ENCODE measurements around the gene GPALPP1. TPM values are rescaled to one million over a fixed set of nuclear protein-coding genes. Genes with fewer than 3 reads are reported as not detected.

Gene GPALPP1
- total RNA-seq, 2 donors from 2014 or later = 9.0 to 14.6 TPM

DNA sequence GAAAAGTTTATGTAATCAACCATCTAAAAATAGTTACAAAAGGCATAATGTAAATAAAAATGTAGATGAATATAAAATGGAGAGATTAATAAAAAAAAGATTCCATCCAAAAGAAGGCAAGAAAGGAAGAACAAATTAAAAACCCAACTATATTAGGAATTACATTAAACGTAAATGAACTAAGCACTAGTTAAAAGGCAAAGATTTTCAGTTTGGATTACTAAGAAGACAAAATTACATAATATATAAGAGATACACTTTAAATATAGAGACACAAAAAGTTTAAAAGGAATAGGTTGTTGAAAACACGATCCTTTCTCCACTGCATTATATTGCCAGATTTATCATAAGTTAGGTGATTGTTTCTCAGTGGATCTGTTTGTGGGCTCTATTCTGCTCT, 27.3 kb upstream of the GPALPP1 start:
- Histone ChIP-seq H3K27ac (no peak overlapping the region), H3K4me1 (no peaks in the 10 kb centered on the region), H3K36me3 (peaks cover 41% of the 10 kb centered on the region), H3K27me3 (no peaks in the 10 kb centered on the region), H3K4me3 (no peak overlapping the region), H3K9me3 (peaks cover 0 to 18% of the 10 kb centered on the region in 2 donors)
- TF ChIP-seq, protein P1, sequence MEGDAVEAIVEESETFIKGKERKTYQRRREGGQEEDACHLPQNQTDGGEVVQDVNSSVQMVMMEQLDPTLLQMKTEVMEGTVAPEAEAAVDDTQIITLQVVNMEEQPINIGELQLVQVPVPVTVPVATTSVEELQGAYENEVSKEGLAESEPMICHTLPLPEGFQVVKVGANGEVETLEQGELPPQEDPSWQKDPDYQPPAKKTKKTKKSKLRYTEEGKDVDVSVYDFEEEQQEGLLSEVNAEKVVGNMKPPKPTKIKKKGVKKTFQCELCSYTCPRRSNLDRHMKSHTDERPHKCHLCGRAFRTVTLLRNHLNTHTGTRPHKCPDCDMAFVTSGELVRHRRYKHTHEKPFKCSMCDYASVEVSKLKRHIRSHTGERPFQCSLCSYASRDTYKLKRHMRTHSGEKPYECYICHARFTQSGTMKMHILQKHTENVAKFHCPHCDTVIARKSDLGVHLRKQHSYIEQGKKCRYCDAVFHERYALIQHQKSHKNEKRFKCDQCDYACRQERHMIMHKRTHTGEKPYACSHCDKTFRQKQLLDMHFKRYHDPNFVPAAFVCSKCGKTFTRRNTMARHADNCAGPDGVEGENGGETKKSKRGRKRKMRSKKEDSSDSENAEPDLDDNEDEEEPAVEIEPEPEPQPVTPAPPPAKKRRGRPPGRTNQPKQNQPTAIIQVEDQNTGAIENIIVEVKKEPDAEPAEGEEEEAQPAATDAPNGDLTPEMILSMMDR (IDR thresholded peaks at IDR 0.05) = no peak
- DNase-seq (ENCODE audit: low spot score) = no peak

DNA sequence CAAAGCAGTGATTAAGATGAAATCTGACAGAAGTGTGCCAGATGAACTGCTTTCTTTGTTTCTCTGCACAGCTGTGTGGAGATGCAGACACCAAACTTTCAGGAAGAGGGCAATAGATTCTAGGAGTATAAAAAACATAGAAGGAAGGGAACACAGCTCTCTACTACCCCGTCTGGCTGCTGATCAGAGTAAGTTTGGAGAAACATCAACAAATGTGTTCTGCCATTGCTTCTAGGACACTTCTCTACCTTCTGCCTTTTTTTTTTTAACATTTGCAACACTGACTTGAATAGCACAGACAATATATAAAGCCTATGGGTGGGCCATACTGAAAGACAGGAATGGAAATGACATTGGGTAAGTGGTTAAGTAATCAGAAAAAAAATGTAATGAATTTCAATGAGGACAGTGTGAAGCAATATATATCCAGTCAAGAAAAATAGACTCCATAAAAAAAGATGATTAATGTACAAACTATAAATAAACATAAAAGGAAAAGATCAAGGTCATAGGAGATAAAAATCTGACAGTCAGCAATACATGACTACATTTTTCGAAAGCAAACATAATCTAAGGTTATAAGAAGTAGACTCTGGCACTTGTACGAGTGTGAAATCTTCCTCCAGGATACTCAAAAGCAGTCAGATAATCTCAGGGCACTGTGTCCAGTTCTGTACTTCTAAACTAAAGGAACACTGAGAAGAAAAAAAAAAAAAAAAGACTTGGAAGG, 21.5 kb upstream of the GPALPP1 start:
- Histone ChIP-seq H3K4me1 (peaks cover 0 to 18% of the 10 kb centered on the region in 2 donors), H3K9me3 (peaks cover 0 to 2% of the 10 kb centered on the region in 2 donors), H3K27me3 (no peaks in the 10 kb centered on the region), H3K27ac (peak overlapping the region in 1 of 2 donors; percentile 56), H3K36me3 (peaks cover 17% of the 10 kb centered on the region), H3K4me3 (no peak overlapping the region)
- no peak for DNase-seq (ENCODE audit: low spot score)
- TF ChIP-seq, protein P1 (IDR thresholded peaks at IDR 0.05) = peak in 1 of 2 donors; percentile 28

DNA sequence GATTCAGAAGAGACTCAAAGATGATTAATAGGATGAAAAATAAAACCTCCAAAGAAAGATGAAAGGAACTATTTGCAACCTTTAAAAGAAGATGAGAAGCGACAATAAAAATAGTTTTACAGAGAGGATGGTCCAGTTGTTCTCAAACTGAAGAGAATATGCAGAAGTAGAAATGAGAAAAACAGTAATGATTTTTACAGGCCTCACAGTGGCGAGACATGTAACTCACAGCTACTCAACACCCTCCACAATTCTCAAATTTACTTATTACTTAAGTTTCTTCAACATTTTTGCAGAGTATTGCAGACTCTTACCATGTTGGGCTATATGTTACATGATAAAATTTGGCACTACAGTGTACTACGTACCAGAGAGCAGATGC, 20.9 kb upstream of the GPALPP1 start:
- H3K36me3 ChIP-seq = peaks cover 17% of the 10 kb centered on the region
- H3K4me3 ChIP-seq = no peak overlapping the region
- no peaks in the 10 kb centered on the region for H3K9me3 ChIP-seq
- peaks cover 0 to 18% of the 10 kb centered on the region in 2 donors for H3K4me1 ChIP-seq
- TF ChIP-seq, protein P1 (IDR thresholded peaks at IDR 0.05) = no peak
- H3K27me3 ChIP-seq = no peaks in the 10 kb centered on the region
- DNase-seq (ENCODE audit: low spot score) = no peak
- H3K27ac ChIP-seq = peak overlapping the region in 1 of 2 donors; percentile 56

DNA sequence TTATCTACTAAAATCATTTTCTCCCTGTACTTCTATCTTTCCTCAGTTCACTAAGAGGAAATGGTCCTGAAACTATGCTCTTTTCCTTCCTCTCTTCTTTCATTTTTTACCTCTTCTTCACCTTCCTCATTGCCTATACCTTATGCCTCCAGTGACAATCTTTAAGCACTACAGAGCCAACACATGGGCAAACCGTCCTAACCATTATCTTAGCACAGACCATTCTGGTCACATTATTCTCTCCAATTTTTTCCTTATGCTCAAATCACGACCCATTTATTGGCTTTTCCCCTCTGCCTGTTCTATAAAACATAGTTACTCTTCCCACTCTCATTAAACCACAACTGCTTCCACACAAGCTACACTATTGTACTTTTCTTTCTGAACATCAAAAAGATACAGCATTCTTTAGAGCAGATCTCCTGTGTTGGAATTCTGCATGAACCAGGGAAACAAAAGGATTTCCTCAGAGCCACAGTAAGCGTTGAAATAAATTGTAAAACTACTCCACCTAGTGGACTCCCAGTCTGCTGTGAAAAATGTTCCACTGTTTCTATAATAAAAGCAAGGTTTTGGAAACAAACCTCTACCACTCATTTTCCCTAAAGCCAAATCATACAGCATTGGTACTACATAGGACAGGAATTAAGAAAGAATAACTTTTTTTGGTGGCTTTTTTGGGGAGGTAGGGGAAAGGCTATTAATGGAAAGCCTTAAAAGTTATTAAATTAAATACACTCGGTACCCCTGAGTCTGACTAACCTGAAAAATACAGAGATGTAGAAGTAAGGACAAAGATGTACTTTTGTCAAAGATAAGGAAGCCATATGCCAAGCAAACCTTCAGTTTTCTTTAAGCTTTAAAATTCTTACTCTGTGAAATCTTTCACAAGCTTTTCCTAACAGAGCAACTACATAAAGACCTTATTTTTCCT, 19.5 kb upstream of the GPALPP1 start:
- Histone ChIP-seq H3K4me3 (no peak overlapping the region), H3K9me3 (no peaks in the 10 kb centered on the region), H3K27ac (peak overlapping the region in 1 of 2 donors; percentile 56), H3K36me3 (peaks cover 10% of the 10 kb centered on the region), H3K4me1 (peaks cover 0 to 18% of the 10 kb centered on the region in 2 donors), H3K27me3 (no peaks in the 10 kb centered on the region)
- DNase-seq (ENCODE audit: low spot score) = no peak
- TF ChIP-seq, protein P1 (IDR thresholded peaks at IDR 0.05) = peak; percentile 64 to 85

DNA sequence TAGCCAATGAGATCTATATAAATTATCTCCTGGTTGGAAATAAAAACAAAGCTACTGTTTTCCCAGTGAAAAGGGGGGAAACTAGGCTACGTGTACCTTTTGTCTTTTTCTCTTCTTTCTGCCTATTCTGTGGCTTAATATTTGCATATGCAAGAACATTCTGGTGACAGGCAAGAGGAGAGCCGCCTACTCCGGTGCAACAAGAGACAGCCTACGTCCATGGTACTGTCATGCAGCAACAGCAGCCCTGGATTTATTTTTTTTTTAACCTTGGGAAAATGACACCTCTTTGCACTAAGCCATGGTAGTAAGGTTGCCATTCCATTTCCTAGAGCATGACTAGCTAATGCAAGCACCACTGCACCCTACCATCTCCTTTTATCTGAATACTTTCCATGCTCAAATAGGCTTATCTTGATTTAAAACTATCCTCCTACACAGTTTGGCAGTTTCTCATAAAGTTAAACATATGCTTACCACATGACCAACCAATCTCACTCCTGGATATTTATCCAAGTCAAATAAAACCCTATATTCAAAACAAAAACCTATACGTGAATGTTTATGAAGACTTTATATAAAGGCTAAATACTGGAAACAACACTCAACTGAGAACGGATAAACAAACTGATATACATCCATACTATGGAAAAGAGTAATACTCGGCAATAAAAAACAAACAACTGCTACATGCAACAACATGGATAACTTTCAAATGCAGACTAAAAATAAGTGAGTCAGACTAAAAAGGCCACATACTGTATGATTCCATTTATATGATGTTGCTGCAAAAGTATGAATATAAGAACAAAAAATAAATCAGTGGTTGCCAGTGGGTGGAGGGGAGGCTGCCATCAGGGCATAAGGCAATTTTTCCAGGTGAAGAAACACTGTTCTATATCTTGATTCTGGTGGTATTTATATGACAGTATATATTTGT, 17.4 kb upstream of the GPALPP1 start:
- TF ChIP-seq, protein P1 (IDR thresholded peaks at IDR 0.05) = no peak
- no peak for DNase-seq (ENCODE audit: low spot score)
- no peak overlapping the region for H3K4me3 ChIP-seq
- no peaks in the 10 kb centered on the region for H3K9me3 ChIP-seq
- H3K27me3 ChIP-seq = no peaks in the 10 kb centered on the region
- H3K4me1 ChIP-seq = peaks cover 0 to 18% of the 10 kb centered on the region in 2 donors
- no peaks in the 10 kb centered on the region for H3K36me3 ChIP-seq
- no peak overlapping the region for H3K27ac ChIP-seq
